GM18868 (cell line): Measurements from ENCODE around the gene PLCH1.
A peak's percentile ranks its signal among the peaks of the same experiment; 100 is the strongest.

Source experiments
- ATAC-seq: cut with Tn5 transposase; IDR thresholded peaks from one replicate; pipeline ENCODE4 v1.9.1; 2021; ENCODE audit warnings: mild to moderate bottlenecking, moderate library complexity; ENCODE audit not compliant: unreplicated experiment

The PLCH1 gene

GRCh38 chr3:155494332-155494731, 250.5 kb downstream of the PLCH1 start:
- peak; percentile 60 for ATAC-seq

- ATAC-seq: no peak
These were observed 252.0 kb downstream of the PLCH1 start for GRCh38 chr3:155492841-155493240.

GRCh38 chr3:155491696-155492095, 253.2 kb downstream of the PLCH1 start:
- no peak for ATAC-seq

- ATAC-seq: no peak
These were observed 256.2 kb downstream of the PLCH1 start for GRCh38 chr3:155488671-155489070.

- ATAC-seq: no peak
These were observed 259.0 kb downstream of the PLCH1 start for GRCh38 chr3:155485897-155486296.

GRCh38 chr3:155481591-155481990, 263.3 kb downstream of the PLCH1 start:
- ATAC-seq: no peak

GRCh38 chr3:155481089-155481488, 263.8 kb downstream of the PLCH1 start:
- no peak for ATAC-seq

GRCh38 chr3:155465664-155466063, 279.2 kb downstream of the PLCH1 start:
- no peak for ATAC-seq

GRCh38 chr3:155462672-155463071, 282.2 kb downstream of the PLCH1 start:
- no peak for ATAC-seq

GRCh38 chr3:155457591-155457990, 287.3 kb downstream of the PLCH1 start:
- ATAC-seq: no peak

- ATAC-seq: no peak
These were observed 289.1 kb downstream of the PLCH1 start for GRCh38 chr3:155455765-155456164.

GRCh38 chr3:155453512-155453911, 291.4 kb downstream of the PLCH1 start:
- ATAC-seq: no peak

- no peak for ATAC-seq
These were observed 295.1 kb downstream of the PLCH1 start for GRCh38 chr3:155449613-155450267.

GRCh38 chr3:155448531-155448930, 296.3 kb downstream of the PLCH1 start:
- no peak for ATAC-seq

GRCh38 chr3:155446366-155446765, 298.5 kb downstream of the PLCH1 start:
- no peak for ATAC-seq

- no peak for ATAC-seq
These were observed 300.1 kb downstream of the PLCH1 start for GRCh38 chr3:155444771-155445170.

- no peak for ATAC-seq
These were observed 301.1 kb downstream of the PLCH1 start for GRCh38 chr3:155443815-155444214.

GRCh38 chr3:155442072-155442471, 302.8 kb downstream of the PLCH1 start:
- ATAC-seq: no peak

- ATAC-seq: no peak
These were observed 303.4 kb downstream of the PLCH1 start for GRCh38 chr3:155441506-155441905.

- ATAC-seq: no peak
These were observed 303.8 kb downstream of the PLCH1 start for GRCh38 chr3:155441026-155441425.

GRCh38 chr3:155435821-155436220, 309.1 kb downstream of the PLCH1 start:
- no peak for ATAC-seq

- ATAC-seq: no peak
These were observed 312.9 kb downstream of the PLCH1 start for GRCh38 chr3:155431856-155432570.

GRCh38 chr3:155428563-155428962, 316.3 kb downstream of the PLCH1 start:
- no peak for ATAC-seq
